ENCODE results near the gene RTTN.
A peak's percentile ranks its signal among the peaks of the same experiment; 100 is the strongest.

The RTTN gene

GRCh38 chr18:70069965-70070364 is 135.5 kb downstream of the RTTN start:
- DNase-seq = no peak

DNA sequence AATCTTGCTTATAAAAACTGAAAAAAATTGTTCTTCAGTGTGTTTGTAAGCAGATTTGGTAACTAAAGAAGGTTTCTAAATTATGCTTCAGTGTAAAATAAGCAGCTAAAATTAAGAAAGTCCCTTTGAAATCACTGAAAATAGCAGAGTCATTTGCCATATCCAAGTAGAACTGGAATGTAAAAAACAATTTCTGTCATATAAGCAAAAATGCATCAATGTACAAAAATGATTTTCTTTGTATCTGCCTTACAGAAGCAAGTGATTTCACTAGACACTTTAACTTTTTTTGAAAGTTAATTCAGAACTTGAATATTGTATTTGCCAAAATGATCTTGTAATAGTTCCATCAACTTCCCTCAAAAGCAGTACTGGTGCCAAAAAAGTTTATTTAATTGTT is 136.1 kb downstream of the RTTN start:
- DNase-seq = no peak

DNA sequence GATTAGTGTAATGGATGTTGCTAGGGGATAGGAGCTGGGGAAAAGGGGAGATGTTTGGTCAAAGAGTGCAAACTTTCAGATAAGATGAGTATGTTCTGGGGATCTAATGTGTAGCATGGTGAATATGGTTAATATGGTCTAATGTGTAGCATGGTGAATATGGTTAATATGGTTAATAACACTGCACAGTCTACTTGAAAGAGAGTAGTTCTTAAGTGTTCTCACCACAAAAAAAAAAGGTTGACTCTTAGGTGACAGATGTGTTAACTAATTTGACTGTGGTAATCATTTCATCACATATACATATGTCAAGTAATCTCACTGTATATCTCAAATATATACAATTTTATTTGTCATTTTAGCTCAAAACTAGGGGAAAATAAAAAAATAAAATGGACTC is 136.5 kb downstream of the RTTN start:
- no peak for DNase-seq

DNA sequence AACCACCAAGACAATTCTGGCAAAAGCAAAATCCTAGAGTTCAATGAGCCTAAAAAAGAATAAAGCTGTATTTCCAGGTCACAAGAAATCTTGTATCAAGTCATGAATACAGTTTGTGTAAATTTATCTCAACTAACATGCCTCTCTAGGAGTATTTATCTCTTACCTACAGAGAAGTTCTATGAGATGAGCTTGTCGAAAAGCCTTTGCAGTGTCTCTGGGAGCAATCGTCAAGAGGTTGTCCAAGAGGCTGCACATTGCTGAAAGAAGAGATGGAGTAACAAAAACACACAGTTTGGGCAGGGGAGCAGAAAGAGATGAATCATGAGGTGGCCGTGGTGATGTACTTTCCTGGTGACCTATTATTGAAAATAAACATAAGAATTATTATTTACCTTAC is 145.8 kb downstream of the RTTN start:
- DNase-seq = peak; percentile 50

- no peak for DNase-seq
These were observed 146.6 kb downstream of the RTTN start for GRCh38 chr18:70058916-70059315.

GRCh38 chr18:70047931-70048603 is 157.4 kb downstream of the RTTN start:
- no peak for DNase-seq

DNA sequence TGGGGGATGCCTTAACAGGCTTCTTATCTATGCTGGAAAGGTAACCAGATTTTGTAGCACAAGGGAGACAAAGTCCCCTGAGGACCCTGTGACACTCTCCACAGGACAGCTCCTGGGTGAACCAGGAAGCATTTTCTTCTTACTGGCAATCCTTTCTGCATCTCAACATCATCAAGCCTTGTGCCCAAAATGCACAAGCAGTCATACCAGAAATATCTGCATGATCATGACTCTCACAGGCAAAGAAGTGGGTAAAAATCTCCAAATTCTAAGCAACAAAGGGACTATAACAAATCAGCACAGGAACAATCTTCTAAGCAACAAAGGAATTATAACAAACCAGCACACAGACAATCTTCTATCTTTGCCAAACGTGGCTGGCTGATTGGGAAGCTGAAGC is 158.7 kb downstream of the RTTN start:
- DNase-seq = no peak

- no peak for DNase-seq
These were observed 159.3 kb downstream of the RTTN start for GRCh38 chr18:70046207-70046606.

DNA sequence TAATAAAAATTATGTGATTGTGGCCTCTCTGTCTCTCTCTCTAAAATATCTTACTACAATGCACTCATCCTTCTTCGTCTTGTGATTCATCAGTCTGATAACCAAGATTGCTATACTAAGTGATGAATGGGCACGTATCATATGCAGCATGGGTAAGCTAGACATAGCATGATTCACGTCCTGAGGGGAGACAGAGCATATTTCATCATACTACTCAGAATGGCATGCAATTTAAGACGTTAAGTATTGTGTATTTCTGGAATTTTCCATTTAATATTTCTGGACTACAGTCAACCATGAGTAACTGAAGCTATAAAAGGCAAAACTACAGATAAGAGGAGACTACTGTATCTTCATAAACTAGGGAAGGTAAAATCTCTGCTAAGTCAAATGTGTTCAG is 160.9 kb downstream of the RTTN start:
- no peak for DNase-seq

DNA sequence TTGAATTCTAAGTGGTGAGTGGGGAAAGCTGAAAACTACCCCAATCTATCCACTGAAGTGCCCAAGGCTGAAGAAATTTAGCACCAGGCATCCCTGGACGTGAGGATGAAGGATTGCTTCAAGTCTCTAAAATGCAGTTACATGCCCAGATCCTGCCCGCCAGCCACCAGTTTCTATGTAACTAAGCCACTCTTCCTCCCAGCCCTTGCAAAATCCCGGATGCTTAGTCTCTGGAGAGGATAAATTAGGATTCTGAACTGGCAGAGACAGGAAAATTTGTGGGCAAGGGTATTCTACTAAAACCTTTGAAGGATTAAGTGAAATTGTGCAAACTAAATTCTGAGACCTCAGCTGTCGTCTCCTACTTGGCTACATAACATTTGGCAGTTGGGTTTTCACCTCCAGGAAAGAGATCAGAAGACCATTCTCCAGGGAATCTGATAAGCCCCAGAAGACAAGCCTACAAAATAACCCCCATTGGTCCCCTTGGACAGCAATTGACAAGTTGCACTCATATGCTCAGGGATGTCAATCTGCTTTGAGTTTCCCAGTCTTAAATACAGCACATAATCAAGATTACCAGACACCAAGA is 163.9 kb downstream of the RTTN start:
- DNase-seq = no peak

DNA sequence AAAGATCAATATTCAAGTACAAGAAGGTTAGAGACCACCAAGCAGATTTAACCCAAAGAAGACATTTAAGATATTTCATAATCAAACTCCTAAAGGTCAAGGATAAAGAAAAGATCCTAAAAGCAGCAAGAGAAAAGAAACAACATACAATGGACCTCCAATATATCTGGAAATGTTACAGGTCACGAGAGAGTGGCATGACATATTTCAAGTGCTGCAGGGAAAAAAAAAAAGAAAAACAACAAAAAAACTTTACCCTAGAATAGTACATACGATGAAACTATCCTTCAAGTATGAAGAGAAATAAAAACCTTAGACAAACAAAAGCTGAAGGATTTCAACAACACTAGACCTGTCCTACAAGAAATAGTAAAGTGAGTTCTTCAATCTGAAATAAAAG is 166.3 kb downstream of the RTTN start:
- DNase-seq = no peak

GRCh38 chr18:70037431-70038061 is 167.9 kb downstream of the RTTN start:
- DNase-seq = peak; percentile 26

- DNase-seq = peak; percentile 80
These were observed 168.6 kb downstream of the RTTN start for GRCh38 chr18:70036771-70037347.

- DNase-seq = no peak
These were observed 169.3 kb downstream of the RTTN start for GRCh38 chr18:70036168-70036567.

DNA sequence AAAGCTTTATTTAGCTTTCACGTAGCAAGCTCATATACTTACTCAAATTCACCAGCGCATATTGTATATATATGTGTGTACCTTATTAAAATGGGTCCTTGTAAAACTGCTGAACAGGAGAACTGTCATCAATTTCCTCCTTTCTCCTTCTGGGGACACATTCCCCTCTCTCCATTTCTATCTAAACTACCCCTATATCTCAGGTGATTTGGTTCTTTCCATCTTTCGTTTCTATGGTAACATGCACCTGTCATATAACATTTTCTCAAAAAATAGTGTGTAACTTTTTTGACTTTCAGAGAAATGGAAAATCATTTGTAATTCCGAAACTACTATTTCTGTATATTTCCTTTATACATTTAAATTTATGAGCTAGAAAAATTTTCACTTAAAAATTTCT is 174.3 kb downstream of the RTTN start:
- no peak for DNase-seq

DNA sequence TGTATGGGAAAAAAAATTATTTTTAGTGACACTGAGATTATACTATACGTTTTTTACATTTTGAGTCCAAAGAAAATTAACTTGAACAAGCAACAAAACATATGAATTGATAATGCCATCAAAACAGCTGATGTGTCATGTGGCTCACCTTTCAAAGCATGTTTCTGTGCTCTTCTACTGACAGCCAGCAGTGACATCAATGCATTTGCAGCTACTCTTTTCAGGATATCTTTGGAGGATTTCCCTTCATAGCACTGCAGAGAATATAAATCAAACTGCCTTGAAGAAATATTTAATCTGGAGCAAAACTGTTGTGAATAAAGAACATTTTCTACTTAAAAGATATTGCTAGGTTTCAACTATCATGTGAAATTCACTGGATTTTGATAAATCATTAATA is 174.8 kb downstream of the RTTN start:
- DNase-seq = no peak

- no peak for DNase-seq
These were observed 176.3 kb downstream of the RTTN start for GRCh38 chr18:70029163-70029562.

DNA sequence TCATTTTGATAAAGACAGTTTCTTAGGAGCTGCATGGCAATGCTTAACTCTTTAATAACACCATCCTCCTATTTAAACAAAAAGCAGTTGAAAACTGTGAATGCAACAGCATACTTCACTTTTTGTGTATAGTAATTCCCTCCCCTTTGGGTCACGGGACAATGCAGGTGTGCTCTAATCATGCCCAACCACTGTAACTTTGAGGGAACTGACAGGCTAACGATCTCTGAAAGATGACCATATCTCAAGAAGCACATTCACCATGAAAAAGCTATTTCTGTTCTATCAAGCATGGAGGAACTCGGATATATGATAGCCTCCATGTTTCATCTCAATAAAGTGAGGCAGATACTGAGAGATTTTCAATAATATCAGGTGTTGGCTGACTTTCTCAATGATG is 176.8 kb downstream of the RTTN start:
- DNase-seq = no peak

- DNase-seq = no peak
These were observed 177.4 kb downstream of the RTTN start for GRCh38 chr18:70028084-70028483.

- DNase-seq = peak; percentile 82
These were observed 179.9 kb downstream of the RTTN start for GRCh38 chr18:70025580-70025979.

DNA sequence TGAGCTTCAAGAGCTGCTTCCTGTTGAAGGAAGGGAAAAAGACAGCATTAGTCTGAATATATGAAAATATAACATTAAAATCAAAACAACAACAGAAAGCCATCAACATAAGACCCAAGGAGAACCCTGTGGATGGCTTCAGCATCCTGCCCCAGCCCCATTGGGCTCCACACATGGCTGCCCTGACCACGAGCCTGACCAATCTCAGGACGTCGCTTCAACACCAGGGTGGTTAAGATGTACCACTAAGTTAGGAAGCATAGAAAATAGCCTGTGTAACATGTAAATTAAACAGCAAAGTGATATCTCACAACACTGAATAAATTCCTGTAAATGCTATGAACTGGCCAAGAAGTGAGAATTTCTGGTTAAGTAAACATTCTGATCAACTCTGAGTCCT is 180.7 kb downstream of the RTTN start:
- no peak for DNase-seq

DNA sequence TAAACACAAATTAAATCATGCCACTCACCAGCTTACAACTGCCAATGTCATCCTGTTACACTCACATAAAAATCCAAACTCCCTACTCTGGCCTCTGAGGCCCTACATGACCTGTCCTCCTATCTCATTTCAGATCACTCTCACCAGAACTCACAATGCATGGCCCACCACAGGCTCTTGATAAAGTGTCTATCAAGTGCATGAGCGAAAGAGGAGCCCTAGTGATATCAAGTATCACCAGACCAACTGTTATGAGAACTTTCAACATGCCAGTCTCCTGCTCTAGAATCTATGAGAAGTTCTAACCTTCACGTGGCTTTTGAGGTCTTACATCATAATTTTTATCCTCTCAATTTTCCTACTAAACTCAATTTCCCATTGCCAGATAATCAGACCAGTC is 181.4 kb downstream of the RTTN start:
- peak; percentile 74 for DNase-seq

- DNase-seq = no peak
These were observed 182.9 kb downstream of the RTTN start for GRCh38 chr18:70022636-70023035.

DNA sequence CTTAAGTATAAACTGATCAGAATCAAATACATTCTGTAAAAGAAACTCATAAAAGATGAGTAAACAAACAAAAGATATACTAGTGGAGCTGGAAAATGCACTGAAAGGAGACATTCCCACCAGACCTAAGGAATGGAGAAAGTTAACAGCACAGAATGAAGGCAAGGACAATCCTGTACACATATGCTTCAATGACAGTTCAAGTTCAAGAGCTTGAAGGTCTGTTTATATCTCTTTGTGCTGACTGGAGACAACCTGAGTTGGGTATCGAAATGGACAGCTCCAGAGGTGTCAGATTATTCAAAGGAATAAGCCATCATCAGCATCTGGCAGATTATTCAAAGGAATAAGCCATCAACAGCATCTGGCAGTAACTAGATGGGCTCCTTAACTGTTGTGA is 184.0 kb downstream of the RTTN start:
- DNase-seq = no peak
